ENCODE results near the gene OTUB1.

- TF ChIP-seq CTCF (conservative IDR thresholded peaks at IDR 0.05 in 1 of 2, IDR thresholded peaks at IDR 0.05 in 1 of 2; ENCODE audit: extremely low read depth in 1 of 2, insufficient read depth in 1 of 2, low read depth in 1 of 2, low read length in 2 of 2) (no peak), EZH2 (IDR thresholded peaks at IDR 0.05; ENCODE audit: borderline replicate concordance, low read length) (no peak)
Measured at GRCh38 chr11:64010783-64011182, 24.5 kb downstream of the OTUB1 start.

All from mammary epithelial cell (primary cell).